Heart left ventricle (tissue), 13 donors: ENCODE measurements around the gene RAB7B.

Source experiments
- POLR2A ChIP-seq, 2 donors: fragments of 450-650 bp; IDR thresholded peaks; one replicate each; pipeline ENCODE4 v1.6.1; 2017; ENCODE audit warnings: antibody characterized with exemption in 2 of 2, mild to moderate bottlenecking in 2 of 2, moderate library complexity in 2 of 2
- TF ChIP-seq, protein P1 (sequence below), 12 donors: fragments of 200-600 bp; sonication (generic) in 4 of 12; IDR thresholded peaks; one replicate each; pipeline versions ENCODE4 v1.5.0 to v1.8.0; 2018 to 2022; ENCODE audit warnings: antibody characterized with exemption in 12 of 12, mild to moderate bottlenecking in 5 of 12
- donor health status: ischemic (EF 13 %, LVEDD 7.1; RV severe dilation, severe dysfunction).
- donor health status: DM: no; HTN: yes; CAD: no.
- donor health status: DM: no; HTN: no; CAD: no.
- donor health status: ischemic (EF 25% LVEDD 6.9; RV normal size, moderate dysfunction).
- donor health status: ischemic (EF 25% LVEDD 5.7; RV mildly dilated, moderate dysfunction).
- donor health status: ischemic (EF 35%, LVEDD 5.7; RV mildly dilated, moderate dysfunction).
- donor health status: nonischemic (EF 11% LVEDD 7.7; RV severe dilation, severe dysfunction).
- donor health status: DM: yes; HTN: yes; CAD: no.
- donor health status: PGD.
- donor health status: ischemic (EF 29% LVEDD 5.4; RV normal size, mild dysfunction).
- donor health status: nonischemic (EF 23%, LVEDD 6.1; RV moderate dilation, normal function).

- TF ChIP-seq, protein P1, sequence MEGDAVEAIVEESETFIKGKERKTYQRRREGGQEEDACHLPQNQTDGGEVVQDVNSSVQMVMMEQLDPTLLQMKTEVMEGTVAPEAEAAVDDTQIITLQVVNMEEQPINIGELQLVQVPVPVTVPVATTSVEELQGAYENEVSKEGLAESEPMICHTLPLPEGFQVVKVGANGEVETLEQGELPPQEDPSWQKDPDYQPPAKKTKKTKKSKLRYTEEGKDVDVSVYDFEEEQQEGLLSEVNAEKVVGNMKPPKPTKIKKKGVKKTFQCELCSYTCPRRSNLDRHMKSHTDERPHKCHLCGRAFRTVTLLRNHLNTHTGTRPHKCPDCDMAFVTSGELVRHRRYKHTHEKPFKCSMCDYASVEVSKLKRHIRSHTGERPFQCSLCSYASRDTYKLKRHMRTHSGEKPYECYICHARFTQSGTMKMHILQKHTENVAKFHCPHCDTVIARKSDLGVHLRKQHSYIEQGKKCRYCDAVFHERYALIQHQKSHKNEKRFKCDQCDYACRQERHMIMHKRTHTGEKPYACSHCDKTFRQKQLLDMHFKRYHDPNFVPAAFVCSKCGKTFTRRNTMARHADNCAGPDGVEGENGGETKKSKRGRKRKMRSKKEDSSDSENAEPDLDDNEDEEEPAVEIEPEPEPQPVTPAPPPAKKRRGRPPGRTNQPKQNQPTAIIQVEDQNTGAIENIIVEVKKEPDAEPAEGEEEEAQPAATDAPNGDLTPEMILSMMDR (IDR thresholded peaks at IDR 0.05) = no peak
- no peak for TF ChIP-seq POLR2A (IDR thresholded peaks at IDR 0.05)
Measured at GRCh38 chr1:206002871-206003801, at the start of gene RAB7B.
